H9 (cell line): ENCODE results near the gene NEDD4. TPM values are rescaled to one million over a fixed set of nuclear protein-coding genes. Genes with fewer than 3 reads are reported as not detected.

Experiments
- DNase-seq: peaks from one replicate; pipeline ENCODE4 v3.0.0-alpha.2; 2017
- H2AFZ ChIP-seq: one replicate; pipeline ENCODE4 v1.6.1; 2013; ENCODE audit warnings: mild to moderate bottlenecking, low read length, control low read depth, moderate library complexity
- H2AK5ac ChIP-seq: 2 replicates; pipeline ENCODE4 v1.6.1; 2013; ENCODE audit warnings: low read length, control low read depth, mixed read lengths; ENCODE audit not compliant: insufficient read length
- H2BK120ac ChIP-seq: one replicate; pipeline ENCODE4 v1.6.1; 2013; ENCODE audit warnings: low read depth, mild to moderate bottlenecking, low read length, control low read depth, inconsistent platforms; ENCODE audit not compliant: poor library complexity, severe bottlenecking
- H2BK12ac ChIP-seq: 2 replicates; pipeline ENCODE4 v1.6.1; 2013; ENCODE audit warnings: low read length, control low read depth, mixed read lengths, low read depth; ENCODE audit not compliant: insufficient read length
- H2BK15ac ChIP-seq: 2 replicates; pipeline ENCODE4 v1.6.1; 2013; ENCODE audit warnings: low read depth, low read length, control low read depth
- H2BK20ac ChIP-seq: one replicate; pipeline ENCODE4 v1.6.1; 2013; ENCODE audit warnings: low read depth, mild to moderate bottlenecking, low read length, control low read depth, inconsistent platforms; ENCODE audit not compliant: poor library complexity, severe bottlenecking
- H2BK5ac ChIP-seq: 2 replicates; pipeline ENCODE4 v1.6.1; 2013; ENCODE audit warnings: low read length, control low read depth, mixed read lengths; ENCODE audit not compliant: insufficient read length
- H3K14ac ChIP-seq: 2 replicates; pipeline ENCODE4 v1.6.1; 2013; ENCODE audit warnings: low read length, control low read depth; ENCODE audit not compliant: insufficient read depth
- H3K18ac ChIP-seq: 2 replicates; pipeline ENCODE4 v1.6.1; 2013; ENCODE audit warnings: low read depth, mild to moderate bottlenecking, mixed read lengths, low read length, control low read depth; ENCODE audit not compliant: insufficient read length
- H3K23ac ChIP-seq: 2 replicates; pipeline ENCODE4 v1.6.1; 2013; ENCODE audit warnings: low read length, control low read depth, mixed read lengths, low read depth; ENCODE audit not compliant: insufficient read length
- H3K23me2 ChIP-seq: 2 replicates; pipeline ENCODE4 v1.6.1; 2013; ENCODE audit warnings: low read depth, mild to moderate bottlenecking, mixed read lengths, low read length, control low read depth; ENCODE audit not compliant: insufficient read length, poor library complexity, severe bottlenecking
- H3K27ac ChIP-seq: 2 replicates; pipeline ENCODE4 v1.5.1; 2013; ENCODE audit warnings: low read length, control low read depth, mixed read lengths, low read depth; ENCODE audit not compliant: insufficient read length
- H3K27me3 ChIP-seq: 2 replicates; pipeline ENCODE4 v1.6.1; 2013; ENCODE audit warnings: low read length, control low read depth, inconsistent platforms; ENCODE audit not compliant: insufficient read depth
- H3K4ac ChIP-seq: 2 replicates; pipeline ENCODE4 v1.6.1; 2013; ENCODE audit warnings: low read depth, mild to moderate bottlenecking, control low read depth, inconsistent platforms, low read length, moderate library complexity
- H3K4me1 ChIP-seq: 2 replicates; pipeline ENCODE4 v1.6.1; 2013; ENCODE audit warnings: low read length, control low read depth, inconsistent platforms; ENCODE audit not compliant: insufficient read depth
- H3K4me2 ChIP-seq: 2 replicates; pipeline ENCODE4 v1.6.1; 2013; ENCODE audit warnings: low read length, control low read depth, mixed read lengths; ENCODE audit not compliant: insufficient read length, insufficient read depth
- H3K56ac ChIP-seq: 2 replicates; pipeline ENCODE4 v1.6.1; 2013; ENCODE audit warnings: low read depth, mild to moderate bottlenecking, mixed read lengths, low read length, control low read depth; ENCODE audit not compliant: insufficient read length
- H3K79me1 ChIP-seq: 2 replicates; pipeline ENCODE4 v1.6.1; 2013; ENCODE audit warnings: low read depth, mild to moderate bottlenecking, moderate library complexity, low read length, control low read depth, inconsistent platforms; ENCODE audit not compliant: insufficient read depth, poor library complexity, severe bottlenecking
- H3K79me2 ChIP-seq: 2 replicates; pipeline ENCODE4 v1.6.1; 2013; ENCODE audit warnings: low read length, control low read depth, inconsistent platforms; ENCODE audit not compliant: insufficient read depth
- H3K9ac ChIP-seq: 2 replicates; pipeline ENCODE4 v1.6.1; 2013; ENCODE audit warnings: low read length, control low read depth, mixed read lengths; ENCODE audit not compliant: insufficient read length; ENCODE audit errors: extremely low read depth
- H3K9me3 ChIP-seq: one replicate; pipeline ENCODE4 v1.6.1; 2013; ENCODE audit warnings: low read depth, low read length, inconsistent platforms; ENCODE audit not compliant: control insufficient read depth
- H3T11ph ChIP-seq: one replicate; pipeline ENCODE4 v1.6.1; 2013; ENCODE audit warnings: mild to moderate bottlenecking, low read length, control low read depth, inconsistent platforms
- H4K20me1 ChIP-seq: one replicate; pipeline ENCODE4 v1.6.1; 2013; ENCODE audit not compliant: control insufficient read depth, insufficient read length, insufficient read depth
- H4K5ac ChIP-seq: 2 replicates; pipeline ENCODE4 v1.6.1; 2013; ENCODE audit warnings: low read depth, mild to moderate bottlenecking, mixed read lengths, low read length, control low read depth; ENCODE audit not compliant: insufficient read length
- H4K8ac ChIP-seq: replicated peaks from 2 replicates; pipeline ENCODE4 v1.6.1; 2013; ENCODE audit warnings: low read length, control low read depth, mixed read lengths, low read depth; ENCODE audit not compliant: insufficient read length
- H4K91ac ChIP-seq: 2 replicates; pipeline ENCODE4 v1.6.1; 2013; ENCODE audit warnings: low read depth, mild to moderate bottlenecking, moderate library complexity, mixed read lengths, low read length, control low read depth; ENCODE audit not compliant: insufficient read length
- H3K27ac Mint-ChIP-seq, 3 experiments: 2 replicates in 2 of 3; 3 replicates in 1 of 3; pipeline ENCODE4 v1.8.0; 2020 to 2021; ENCODE audit warnings: mixed read lengths in 3 of 3, mild to moderate bottlenecking in 1 of 3, moderate library complexity in 1 of 3
- H3K27me3 Mint-ChIP-seq: 2 replicates; pipeline ENCODE4 v1.8.0; 2021; ENCODE audit warnings: low read depth, mild to moderate bottlenecking, moderate library complexity, mixed read lengths
- H3K36me3 Mint-ChIP-seq, 3 experiments: 2 replicates in 2 of 3; 3 replicates in 1 of 3; pipeline ENCODE4 v1.8.0; 2020 to 2021; ENCODE audit warnings: low read depth in 3 of 3, mixed read lengths in 3 of 3; ENCODE audit not compliant: insufficient read depth in 1 of 3
- H3K4me1 Mint-ChIP-seq, 2 experiments: 2 replicates each; pipeline ENCODE4 v1.8.0; 2020; ENCODE audit warnings: mixed read lengths in 2 of 2
- H3K4me3 Mint-ChIP-seq, 2 experiments: 2 replicates in 1 of 2; 3 replicates in 1 of 2; pipeline ENCODE4 v1.8.0; 2020 to 2021; ENCODE audit warnings: mild to moderate bottlenecking in 2 of 2, mixed read lengths in 2 of 2, moderate library complexity in 1 of 2
- H3K9me3 Mint-ChIP-seq, 2 experiments: 2 replicates in 1 of 2; 3 replicates in 1 of 2; pipeline ENCODE4 v1.8.0; 2020; ENCODE audit warnings: mild to moderate bottlenecking in 2 of 2, mixed read lengths in 2 of 2, moderate library complexity in 1 of 2
- CTCF ChIP-seq: fragments of 200-600 bp; sonication (generic); conservative IDR thresholded peaks from 3 replicates; pipeline ENCODE4 v1.8.0; 2021; ENCODE audit warnings: antibody characterized with exemption, mild to moderate bottlenecking
- WGBS: extraction: QIAGEN DNeasy Blood & Tissue Kit; methylation state at CpG from one replicate; pipeline ENCODE4 v1.1.7; 2013; ENCODE audit warnings: missing lambda C conversion rate, low lambda C conversion rate, mixed read lengths; ENCODE audit not compliant: insufficient read length; ENCODE audit errors: extremely low coverage; 5-methylcytosine and 5-hydroxymethylcytosine counted together
- total RNA-seq: library from RNA; stranded (reverse); gene quantifications from 2 replicates; pipeline ENCODE4 v1.2.1, GENCODE V29; 2021

The NEDD4 gene
- total RNA-seq, 1 experiment from 2014 or later = 9.6 TPM

GRCh38 chr15:55915221-55915620 lies 78.2 kb downstream of the NEDD4 start:
- Histone ChIP-seq H2BK15ac (no peak overlapping the region), H3K4ac (no peak overlapping the region), H3K23me2 (no peaks in the 10 kb centered on the region), H3K14ac (no peak overlapping the region), H3K79me1 (no peaks in the 10 kb centered on the region), H3K4me1 (no peaks in the 10 kb centered on the region), H3K56ac (no peak overlapping the region), H3K23ac (no peak overlapping the region), H4K91ac (no peak overlapping the region), H4K8ac (no peak overlapping the region), H3K9me3 (no peaks in the 10 kb centered on the region), H4K20me1 (no peaks in the 10 kb centered on the region), H2BK12ac (no peak overlapping the region), H3K79me2 (no peaks in the 10 kb centered on the region), H3K18ac (no peak overlapping the region), H3K4me2 (no peak overlapping the region), H3K27ac (no peak overlapping the region), H3K9ac (no peak overlapping the region), H2BK20ac (no peak overlapping the region), H2AFZ (no peak overlapping the region), H2AK5ac (no peak overlapping the region), H2BK5ac (no peak overlapping the region), H4K5ac (no peak overlapping the region), H3K27me3 (no peaks in the 10 kb centered on the region), H2BK120ac (no peak overlapping the region), H3T11ph (no peak overlapping the region)
- Mint-ChIP-seq H3K4me3 (no peak overlapping the region), H3K9me3 (no peaks in the 10 kb centered on the region), H3K27ac (no peak overlapping the region), H3K27me3 (no peaks in the 10 kb centered on the region), H3K36me3 (no peaks in the 10 kb centered on the region), H3K4me1 (peaks cover 3 to 4% of the 10 kb centered on the region in 2 experiments; a peak in 1 of 4 replicates)
- no peak for TF ChIP-seq CTCF
- WGBS = no CpG with 5 or more reads among the region's 1 CpG
- DNase-seq = no peak
